ENCODE measurements around the gene CREB5.

DNA sequence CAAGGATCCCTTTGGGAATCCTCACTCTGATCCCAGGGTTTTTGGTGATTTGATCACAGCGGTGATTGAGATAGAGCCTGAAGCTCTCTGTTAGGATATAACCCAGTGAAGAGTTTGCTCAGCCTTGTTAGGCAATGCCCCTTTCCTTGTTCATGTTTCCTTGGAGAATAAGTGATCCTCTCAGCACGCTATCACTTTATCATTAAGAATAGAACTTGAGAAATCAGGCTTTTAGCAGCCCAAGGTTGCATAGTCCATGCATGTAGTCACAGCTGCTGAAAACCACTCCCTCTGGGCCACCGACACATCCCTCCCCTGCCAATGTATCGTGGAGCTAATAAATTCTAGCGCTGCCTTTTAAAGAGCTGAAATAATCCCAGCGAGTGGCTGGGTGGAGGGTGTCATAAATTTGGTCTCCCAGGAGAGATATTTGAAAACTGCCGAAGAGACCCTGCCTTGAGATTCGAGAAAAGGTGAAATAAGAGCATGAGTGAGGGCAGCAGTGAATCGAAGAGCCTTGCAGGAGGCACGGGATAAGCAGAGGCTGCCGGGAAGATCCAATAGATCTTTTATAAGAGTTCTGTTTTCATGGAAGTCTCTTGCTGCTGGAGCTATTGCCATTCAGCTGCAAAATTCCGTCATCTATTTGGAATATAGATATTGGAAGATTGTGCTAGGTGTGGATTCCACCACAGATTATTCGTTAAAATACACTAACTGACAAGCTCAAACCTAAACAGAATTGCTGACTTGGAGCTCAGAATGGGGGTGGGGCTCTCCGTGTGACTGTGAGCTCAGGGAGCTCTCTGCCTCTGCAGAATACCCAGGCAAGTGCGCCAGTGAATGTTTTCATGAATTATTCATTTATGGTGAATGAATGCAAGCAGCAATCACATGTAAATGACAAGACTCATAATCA lies 296.0 kb downstream of the CREB5 start:
- no peak for TF ChIP-seq YY1 (IDR thresholded peaks at IDR 0.05; ENCODE audit: low read depth, low read length)
- no peak for TF ChIP-seq SRF (IDR thresholded peaks at IDR 0.05; ENCODE audit: low read depth, low read length)
- TF ChIP-seq RBBP5 (IDR thresholded peaks at IDR 0.05; ENCODE audit: borderline replicate concordance, low read depth, low read length): no peak
- no peak for TF ChIP-seq CREB1 (IDR thresholded peaks at IDR 0.05)
- TF ChIP-seq GABPA (IDR thresholded peaks at IDR 0.05; ENCODE audit: borderline replicate concordance, insufficient read depth, low read length): no peak
- no peak for TF ChIP-seq POLR2A (IDR thresholded peaks at IDR 0.05; ENCODE audit: control extremely low read depth in 1 of 2, low read depth in 2 of 2, low read length in 2 of 2)
- TF ChIP-seq ZNF274 (IDR thresholded peaks at IDR 0.05; ENCODE audit: borderline replicate concordance, extremely low read depth, low read length): no peak
- TF ChIP-seq TCF12 (IDR thresholded peaks at IDR 0.05; ENCODE audit: low read depth, low read length): no peak
- no peak for TF ChIP-seq POLR2AphosphoS5 (IDR thresholded peaks at IDR 0.05; ENCODE audit: low read depth, low read length)
- TF ChIP-seq, protein P1, sequence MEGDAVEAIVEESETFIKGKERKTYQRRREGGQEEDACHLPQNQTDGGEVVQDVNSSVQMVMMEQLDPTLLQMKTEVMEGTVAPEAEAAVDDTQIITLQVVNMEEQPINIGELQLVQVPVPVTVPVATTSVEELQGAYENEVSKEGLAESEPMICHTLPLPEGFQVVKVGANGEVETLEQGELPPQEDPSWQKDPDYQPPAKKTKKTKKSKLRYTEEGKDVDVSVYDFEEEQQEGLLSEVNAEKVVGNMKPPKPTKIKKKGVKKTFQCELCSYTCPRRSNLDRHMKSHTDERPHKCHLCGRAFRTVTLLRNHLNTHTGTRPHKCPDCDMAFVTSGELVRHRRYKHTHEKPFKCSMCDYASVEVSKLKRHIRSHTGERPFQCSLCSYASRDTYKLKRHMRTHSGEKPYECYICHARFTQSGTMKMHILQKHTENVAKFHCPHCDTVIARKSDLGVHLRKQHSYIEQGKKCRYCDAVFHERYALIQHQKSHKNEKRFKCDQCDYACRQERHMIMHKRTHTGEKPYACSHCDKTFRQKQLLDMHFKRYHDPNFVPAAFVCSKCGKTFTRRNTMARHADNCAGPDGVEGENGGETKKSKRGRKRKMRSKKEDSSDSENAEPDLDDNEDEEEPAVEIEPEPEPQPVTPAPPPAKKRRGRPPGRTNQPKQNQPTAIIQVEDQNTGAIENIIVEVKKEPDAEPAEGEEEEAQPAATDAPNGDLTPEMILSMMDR (IDR thresholded peaks at IDR 0.05; ENCODE audit: control extremely low read depth in 1 of 3, insufficient read depth in 1 of 3, low read depth in 1 of 3, low read length in 3 of 3): no peak
- TF ChIP-seq, protein P2, sequence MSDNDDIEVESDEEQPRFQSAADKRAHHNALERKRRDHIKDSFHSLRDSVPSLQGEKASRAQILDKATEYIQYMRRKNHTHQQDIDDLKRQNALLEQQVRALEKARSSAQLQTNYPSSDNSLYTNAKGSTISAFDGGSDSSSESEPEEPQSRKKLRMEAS (IDR thresholded peaks at IDR 0.05): no peak
